ENCODE data around the gene ONECUT2. TPM values are rescaled to one million over a fixed set of nuclear protein-coding genes. Genes with fewer than 3 reads are reported as not detected.

Gene ONECUT2
- total RNA-seq, 1 experiment from 2014 or later, result 1.2 TPM

DNA sequence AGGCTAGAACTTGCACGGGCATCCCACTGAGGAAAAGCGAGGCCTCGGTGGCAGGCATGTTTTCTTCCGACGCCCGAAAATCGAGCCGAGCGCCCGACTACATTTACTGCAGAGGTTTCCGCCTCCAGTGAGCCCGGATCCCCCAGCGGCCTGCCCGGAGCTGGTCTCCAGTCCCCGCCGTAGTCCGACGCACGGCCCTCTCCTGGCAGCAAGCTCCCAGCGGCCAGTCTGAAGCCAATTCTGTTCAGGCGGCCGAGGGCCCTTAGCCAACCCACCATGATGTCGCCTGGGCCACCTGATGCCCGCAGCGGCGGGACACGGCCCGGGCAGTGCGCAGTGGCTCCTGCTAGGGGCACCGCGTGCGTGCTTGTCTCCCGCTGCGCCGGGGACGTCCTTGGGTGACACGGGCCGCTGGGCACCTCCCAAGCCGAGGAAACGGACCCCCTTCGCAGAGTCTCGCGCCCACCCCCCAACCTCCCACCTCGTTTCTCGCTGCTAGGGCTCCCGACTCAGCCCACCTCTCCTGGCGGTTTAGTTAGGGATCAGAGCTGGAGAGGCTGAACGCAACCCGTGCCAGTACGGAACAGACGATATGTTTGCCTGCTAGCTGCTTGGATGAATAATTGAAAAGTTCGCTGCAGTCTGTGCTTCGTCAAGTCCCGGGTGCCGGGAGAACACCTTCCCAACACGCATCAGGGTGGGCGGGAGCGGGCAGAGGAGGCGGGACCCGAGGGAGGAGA, 5.3 kb downstream of the ONECUT2 start:
- intact Hi-C loops (cut with micrococcal nuclease; ENCODE audit: unreplicated experiment), result no loop called here

GRCh38 chr18:57441071-57441794, 6.1 kb downstream of the ONECUT2 start:
- no peak for DNase-seq (ENCODE audit: low spot score)
- TF ChIP-seq EZH2 (IDR thresholded peaks at IDR 0.05; ENCODE audit: borderline replicate concordance, low read depth, low read length, poor library complexity, severe bottlenecking) (peak; percentile 83), CTCF (conservative IDR thresholded peaks at IDR 0.05; ENCODE audit: low read depth, low read length) (no peak)
- H3K36me3 ChIP-seq (ENCODE audit: insufficient read depth, low read length, poor library complexity, severe bottlenecking), result no peaks in the 10 kb centered on the region
- peaks cover 100% of the 10 kb centered on the region for H3K27me3 ChIP-seq (replicated peaks; ENCODE audit: insufficient read depth, low read depth, low read length, poor library complexity)
- no peak overlapping the region for H3K27ac ChIP-seq (ENCODE audit: low read depth, low read length, poor library complexity, severe bottlenecking)
- no TSS peak for BruUV-seq (replicated peaks)
- intact Hi-C loops (cut with micrococcal nuclease; ENCODE audit: unreplicated experiment), result no loop called here
- ChIA-PET CTCF (interaction anchor here (0.7 kb wide), 1 partner anchor 130 kb away, joined by 6 read pairs; no protein-coding TSS in a partner anchor), POLR2A (ENCODE audit: low non-redundant PET) (no interaction called here)
- no peaks in the 10 kb centered on the region for H3K9me3 ChIP-seq (ENCODE audit: low read depth, low read length, poor library complexity, severe bottlenecking)
- H3K4me3 ChIP-seq (ENCODE audit: low read depth, low read length, poor library complexity, severe bottlenecking), result no peak overlapping the region
- peaks cover 10% of the 10 kb centered on the region for H3K4me1 ChIP-seq (ENCODE audit: insufficient read depth, low read length, poor library complexity, severe bottlenecking)

More for the DNA sequence above, 5.3 kb downstream of the ONECUT2 start:
- H3K27me3 ChIP-seq (replicated peaks; ENCODE audit: insufficient read depth, low read depth, low read length, poor library complexity), result peaks cover 96% of the 10 kb centered on the region
- BruUV-seq (replicated peaks), result no TSS peak
- CTCF ChIA-PET, result no interaction called here
- H3K27ac ChIP-seq (ENCODE audit: low read depth, low read length, poor library complexity, severe bottlenecking), result no peak overlapping the region
- TF ChIP-seq CTCF (conservative IDR thresholded peaks at IDR 0.05; ENCODE audit: low read depth, low read length), result no peak
- peak; percentile 57 for TF ChIP-seq EZH2 (IDR thresholded peaks at IDR 0.05; ENCODE audit: borderline replicate concordance, low read depth, low read length, poor library complexity, severe bottlenecking)
- no peaks in the 10 kb centered on the region for H3K36me3 ChIP-seq (ENCODE audit: insufficient read depth, low read length, poor library complexity, severe bottlenecking)
- peaks cover 10% of the 10 kb centered on the region for H3K4me1 ChIP-seq (ENCODE audit: insufficient read depth, low read length, poor library complexity, severe bottlenecking)
- DNase-seq (ENCODE audit: low spot score), result no peak
- H3K9me3 ChIP-seq (ENCODE audit: low read depth, low read length, poor library complexity, severe bottlenecking), result no peaks in the 10 kb centered on the region
- H3K4me3 ChIP-seq (ENCODE audit: low read depth, low read length, poor library complexity, severe bottlenecking), result no peak overlapping the region
- POLR2A ChIA-PET (ENCODE audit: low non-redundant PET), result no interaction called here

DNA sequence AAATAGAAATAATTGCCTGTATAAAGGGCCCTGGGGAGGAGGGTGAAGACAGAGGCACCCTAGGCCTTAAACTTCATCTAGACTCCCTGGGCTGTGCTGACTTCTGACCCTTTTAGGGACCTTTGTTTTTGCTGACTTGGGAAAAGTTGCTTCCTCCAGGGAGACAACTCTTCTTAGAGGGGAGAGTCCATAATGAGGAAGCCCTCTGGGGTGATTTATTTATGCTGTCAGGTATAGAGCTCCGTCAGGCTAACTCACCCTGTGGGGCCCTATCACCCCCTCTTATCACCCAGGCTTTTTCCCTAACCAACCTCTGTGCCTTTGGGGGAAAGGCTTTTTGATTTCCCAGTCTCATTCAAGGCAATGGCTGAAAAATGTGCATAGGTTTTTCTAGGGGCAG, 8.1 kb downstream of the ONECUT2 start:
- POLR2A ChIA-PET (ENCODE audit: low non-redundant PET), result no interaction called here
- DNase-seq (ENCODE audit: low spot score), result no peak
- intact Hi-C loops (cut with micrococcal nuclease; ENCODE audit: unreplicated experiment), result no loop called here
- H3K36me3 ChIP-seq (ENCODE audit: insufficient read depth, low read length, poor library complexity, severe bottlenecking), result no peaks in the 10 kb centered on the region
- BruUV-seq (replicated peaks), result no TSS peak
- TF ChIP-seq CTCF (conservative IDR thresholded peaks at IDR 0.05; ENCODE audit: low read depth, low read length), result no peak
- no peak for TF ChIP-seq EZH2 (IDR thresholded peaks at IDR 0.05; ENCODE audit: borderline replicate concordance, low read depth, low read length, poor library complexity, severe bottlenecking)
- H3K27me3 ChIP-seq (replicated peaks; ENCODE audit: insufficient read depth, low read depth, low read length, poor library complexity), result peaks cover 83% of the 10 kb centered on the region
- H3K4me1 ChIP-seq (ENCODE audit: insufficient read depth, low read length, poor library complexity, severe bottlenecking), result peaks cover 6% of the 10 kb centered on the region
- CTCF ChIA-PET, result no interaction called here
- H3K27ac ChIP-seq (ENCODE audit: low read depth, low read length, poor library complexity, severe bottlenecking), result no peak overlapping the region
- H3K4me3 ChIP-seq (ENCODE audit: low read depth, low read length, poor library complexity, severe bottlenecking), result no peak overlapping the region
- no peaks in the 10 kb centered on the region for H3K9me3 ChIP-seq (ENCODE audit: low read depth, low read length, poor library complexity, severe bottlenecking)
